GM21619 (cell line): ENCODE results near the gene RNASET2.

ENCODE experiments used
- ATAC-seq: cut with Tn5 transposase; IDR thresholded peaks from one replicate; pipeline ENCODE4 v1.9.1; 2021; ENCODE audit not compliant: unreplicated experiment

RNASET2 gene, protein sequence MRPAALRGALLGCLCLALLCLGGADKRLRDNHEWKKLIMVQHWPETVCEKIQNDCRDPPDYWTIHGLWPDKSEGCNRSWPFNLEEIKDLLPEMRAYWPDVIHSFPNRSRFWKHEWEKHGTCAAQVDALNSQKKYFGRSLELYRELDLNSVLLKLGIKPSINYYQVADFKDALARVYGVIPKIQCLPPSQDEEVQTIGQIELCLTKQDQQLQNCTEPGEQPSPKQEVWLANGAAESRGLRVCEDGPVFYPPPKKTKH

DNA sequence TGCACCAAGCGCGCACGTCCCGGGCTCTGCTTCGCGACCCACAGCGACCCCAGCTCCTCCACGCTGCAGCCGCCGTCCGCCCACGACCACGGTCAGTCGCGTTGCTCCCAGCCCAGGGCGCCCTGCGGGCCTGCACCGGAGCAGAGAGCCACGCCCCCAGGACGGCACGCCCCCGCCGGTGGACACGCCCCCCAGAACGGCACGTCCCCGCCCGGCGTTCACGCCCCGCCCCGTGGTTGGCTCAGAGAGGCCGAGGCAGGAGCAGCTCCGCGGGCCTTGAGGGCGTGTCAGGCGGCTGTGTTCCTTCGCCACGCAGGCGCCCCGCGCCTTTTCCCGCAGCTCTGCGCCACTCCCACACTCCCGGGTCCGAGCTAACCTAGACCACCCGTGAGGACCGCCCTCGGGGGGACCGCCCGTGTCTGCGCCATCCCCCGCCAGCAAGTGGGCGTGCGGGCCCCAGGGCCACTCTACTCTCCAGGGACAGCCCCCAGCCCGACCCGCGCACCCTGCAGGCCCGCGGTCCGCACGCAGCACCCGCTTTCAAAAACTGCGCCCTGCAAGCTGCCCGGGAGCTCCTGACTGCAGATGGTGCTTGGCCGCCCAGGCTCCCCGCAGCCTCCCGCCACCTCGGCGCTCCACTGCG lies at the start of gene RNASET2:
Gene RNASET2 (minus strand): TSS at position 107 of the 643 bp plus-strand sequence. CDS start 368 bp downstream, outside the sequence.
- ATAC-seq = peak; percentile 56

DNA sequence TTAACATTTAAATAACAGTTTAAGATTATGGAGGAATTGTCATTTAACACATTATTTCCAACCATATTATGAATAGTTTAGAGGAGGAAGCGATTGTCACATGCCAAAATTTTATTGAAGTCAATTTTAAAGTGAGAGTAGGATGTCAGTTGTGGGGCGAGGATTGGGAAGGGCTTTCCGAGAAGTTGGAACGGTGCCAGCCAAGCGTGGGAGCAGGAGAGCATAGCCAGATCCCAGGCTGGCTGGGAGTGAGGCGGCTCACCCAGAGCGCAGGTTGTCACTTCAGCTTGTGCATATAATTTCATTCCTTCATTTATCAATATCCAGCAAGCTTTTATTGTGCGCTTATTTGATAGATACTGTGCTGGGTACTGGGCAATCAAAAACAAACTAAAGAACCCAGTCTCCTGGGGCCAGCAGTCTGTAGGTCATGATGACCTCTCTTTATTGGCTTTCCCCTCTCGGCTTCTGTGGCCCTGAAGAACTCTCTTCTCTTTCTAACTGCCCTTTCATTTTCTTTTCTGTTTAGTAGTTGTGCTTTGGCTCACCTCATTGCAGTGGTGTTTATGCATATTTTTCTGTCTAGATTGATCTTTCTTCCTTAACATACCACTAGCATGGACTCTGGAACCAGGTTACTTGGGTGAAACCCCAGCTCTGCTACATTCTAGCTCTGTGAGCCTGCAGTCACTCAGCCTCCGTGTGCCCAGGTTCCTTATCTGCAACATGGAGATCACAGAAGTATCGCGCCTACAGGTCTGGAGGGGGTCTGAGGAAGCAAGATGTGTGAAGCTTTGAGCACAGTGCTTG lies 49.2 kb upstream of the RNASET2 start:
- no peak for ATAC-seq

DNA sequence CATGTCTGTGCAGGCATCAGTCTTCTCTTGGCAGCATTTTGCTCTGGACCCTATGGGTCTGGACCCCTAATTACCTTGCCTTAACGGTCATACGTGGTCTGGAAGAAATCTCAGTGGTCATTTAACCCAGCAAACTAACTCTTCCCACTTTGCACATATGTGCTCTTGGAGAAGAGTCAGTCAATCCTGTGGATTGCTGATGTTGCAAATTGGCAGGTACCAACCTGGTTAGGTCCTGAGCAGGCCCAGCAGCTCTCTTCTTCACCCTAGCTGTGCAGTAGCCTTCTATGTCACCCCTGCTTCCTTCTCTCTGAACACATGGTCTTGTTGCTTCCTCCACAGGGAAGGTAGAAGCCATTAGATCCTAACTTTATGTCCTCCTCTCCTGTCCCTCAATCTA lies 44.4 kb upstream of the RNASET2 start:
- no peak for ATAC-seq

DNA sequence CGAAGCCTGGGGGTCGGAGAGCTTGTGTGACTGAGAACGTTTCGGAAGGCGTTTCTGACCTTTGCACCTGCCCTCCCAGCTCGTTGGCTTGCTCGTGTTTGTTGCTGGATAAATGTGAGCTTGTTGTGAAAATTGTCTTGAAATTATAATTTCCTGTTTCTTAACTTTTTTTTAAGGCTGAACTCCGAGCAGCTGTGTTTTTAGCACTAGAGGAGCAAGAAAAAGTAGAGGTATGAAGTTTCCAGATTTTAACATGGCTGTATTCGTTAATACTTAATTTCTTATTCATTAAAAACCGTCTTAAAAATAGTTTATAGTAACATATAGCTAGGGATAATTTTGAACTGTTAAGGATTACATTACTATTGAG lies 43.5 kb upstream of the RNASET2 start:
- ATAC-seq = no peak

DNA sequence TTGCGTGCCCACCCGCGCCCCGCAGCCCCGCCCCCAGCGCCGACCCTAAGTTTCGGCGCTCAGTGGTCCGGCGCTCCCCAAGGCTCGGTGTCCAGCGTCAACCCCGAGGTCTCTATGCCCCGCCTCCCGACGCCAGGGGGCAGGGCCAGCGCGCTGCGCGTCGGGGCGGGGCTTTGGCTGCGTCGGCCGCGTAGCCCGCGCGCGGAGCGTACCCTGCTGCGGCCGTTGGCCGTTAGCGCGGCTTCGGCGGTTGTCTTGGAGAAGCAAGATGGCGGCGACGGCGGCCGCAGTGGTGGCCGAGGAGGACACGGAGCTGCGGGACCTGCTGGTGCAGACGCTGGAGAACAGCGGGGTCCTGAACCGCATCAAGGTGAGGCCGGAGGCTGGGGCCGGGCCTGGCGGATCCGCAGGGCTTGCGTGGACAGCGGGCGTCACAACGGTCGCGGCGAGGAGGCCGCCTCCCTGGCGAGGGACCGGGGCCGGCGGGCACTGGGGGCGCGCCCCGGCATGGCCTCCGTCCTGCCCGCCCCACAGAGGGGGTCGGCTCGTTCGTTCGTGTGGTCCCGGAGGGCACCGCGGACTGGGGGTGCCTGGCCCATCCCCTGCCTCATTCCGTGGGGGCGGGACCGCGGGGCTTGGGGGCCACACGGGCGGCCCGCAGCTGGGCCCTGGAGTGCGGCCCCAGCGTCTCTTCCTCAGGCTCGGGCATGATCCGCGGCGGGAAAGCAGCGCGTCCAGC lies 43.0 kb upstream of the RNASET2 start, which contains the start of gene CEP43:
Gene CEP43 (plus strand): TSS at position 253 of the 739 bp plus-strand sequence. CDS start 16 bp downstream, at position 269.
- ATAC-seq = peak; percentile 86

DNA sequence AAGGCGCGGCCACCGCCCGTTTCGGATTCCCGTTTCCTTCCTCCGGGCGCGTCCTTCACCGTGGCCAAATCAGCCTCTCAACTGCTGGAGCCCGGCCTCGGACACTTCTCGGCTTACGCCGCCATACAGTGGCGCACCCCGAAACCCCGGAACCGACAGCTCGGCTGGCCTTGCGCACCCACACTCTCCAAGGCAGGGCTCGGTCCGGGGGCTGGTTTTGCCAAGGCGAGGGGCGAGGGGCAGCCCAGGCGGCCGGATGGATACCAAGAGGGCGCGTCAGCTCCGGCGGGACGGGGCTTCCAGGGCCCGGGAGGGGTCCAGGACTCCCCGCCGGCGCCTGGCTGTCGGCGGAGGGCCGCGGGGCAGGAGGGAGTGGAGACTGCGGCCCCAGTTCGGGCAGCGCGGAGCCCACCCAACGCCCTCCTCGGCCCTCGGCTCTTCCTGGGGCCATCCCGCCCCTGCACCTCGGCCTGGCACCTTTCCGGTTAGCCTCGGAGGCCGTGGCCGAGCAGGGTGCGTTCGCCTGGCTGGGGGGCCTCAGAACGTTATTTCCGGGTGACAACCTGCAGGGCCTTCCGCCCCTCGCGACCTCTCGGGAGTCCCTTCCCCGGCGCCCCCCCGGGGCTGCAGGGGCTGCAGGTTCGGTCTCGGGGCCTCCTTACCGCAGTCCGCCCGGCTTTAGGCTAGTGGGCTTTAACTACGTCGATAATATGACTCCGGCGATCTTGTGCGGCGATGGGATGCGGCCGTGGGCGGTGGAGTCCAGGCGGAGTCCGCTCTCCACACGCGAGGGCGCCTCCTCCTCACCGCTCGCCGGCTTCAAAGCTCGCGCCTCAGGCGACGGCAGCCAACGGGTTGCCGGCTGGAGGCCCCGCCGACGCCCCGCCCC lies 42.1 kb upstream of the RNASET2 start:
- peak; percentile 9 for ATAC-seq

DNA sequence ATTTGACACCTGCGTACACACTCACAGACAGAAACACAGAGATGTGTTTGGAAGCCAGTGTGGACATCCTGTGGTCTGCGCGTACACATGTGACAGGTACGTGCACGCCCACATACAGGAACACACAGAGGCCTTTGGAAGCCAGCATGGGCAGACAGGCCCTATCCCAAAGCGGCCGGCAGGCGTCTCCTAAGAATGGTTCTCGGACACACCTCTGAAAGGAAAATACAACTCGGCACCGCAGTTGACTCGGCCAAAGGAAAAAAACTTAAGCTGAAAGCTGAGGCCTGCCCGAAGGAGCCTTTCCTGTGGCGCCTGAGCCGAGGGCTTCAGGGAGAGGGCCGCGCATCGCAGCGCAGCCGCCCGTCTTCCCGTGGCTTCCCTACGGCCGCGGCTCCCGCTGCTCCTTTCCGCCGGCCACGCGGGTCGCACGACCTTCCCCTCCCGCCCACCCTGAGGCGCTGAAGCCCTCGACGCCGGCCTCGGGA lies 41.5 kb upstream of the RNASET2 start:
- peak; percentile 35 for ATAC-seq

DNA sequence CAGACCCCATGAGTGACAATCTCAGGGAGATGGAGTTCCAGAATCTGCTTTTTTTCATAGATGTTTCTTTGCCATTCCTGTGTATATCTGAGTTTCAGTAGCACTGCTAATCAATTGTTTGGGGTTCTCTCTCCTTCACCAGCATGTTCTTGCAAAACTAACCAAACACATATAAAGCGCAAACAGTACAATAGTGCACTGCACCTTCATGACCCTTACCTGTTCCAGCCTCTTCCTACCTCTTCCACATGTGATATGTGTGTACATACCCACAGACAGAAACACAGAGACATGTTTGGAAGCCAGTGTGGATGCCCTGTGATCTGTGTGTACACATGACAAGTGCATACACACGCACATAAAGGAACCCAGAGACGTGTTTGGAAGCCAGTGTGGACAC lies 41.0 kb upstream of the RNASET2 start:
- no peak for ATAC-seq

DNA sequence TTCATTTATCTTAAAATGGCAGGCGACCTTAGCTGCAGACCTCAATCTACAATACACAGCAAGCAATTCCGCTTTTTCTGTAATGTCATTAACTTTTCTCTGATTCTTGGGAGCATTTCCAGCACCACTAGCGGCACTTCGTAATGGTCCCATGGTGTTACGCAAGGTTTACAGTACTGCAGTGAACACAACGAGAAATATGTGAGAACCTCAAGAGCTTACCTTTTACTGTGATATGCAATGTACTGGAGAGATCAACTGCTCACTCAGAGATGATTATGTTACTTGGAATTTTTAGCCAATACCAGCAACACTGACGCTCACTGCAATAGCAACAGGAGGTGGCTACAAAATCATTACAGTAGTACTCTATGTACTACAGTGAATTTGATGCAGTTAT lies 40.1 kb upstream of the RNASET2 start:
- ATAC-seq = no peak

DNA sequence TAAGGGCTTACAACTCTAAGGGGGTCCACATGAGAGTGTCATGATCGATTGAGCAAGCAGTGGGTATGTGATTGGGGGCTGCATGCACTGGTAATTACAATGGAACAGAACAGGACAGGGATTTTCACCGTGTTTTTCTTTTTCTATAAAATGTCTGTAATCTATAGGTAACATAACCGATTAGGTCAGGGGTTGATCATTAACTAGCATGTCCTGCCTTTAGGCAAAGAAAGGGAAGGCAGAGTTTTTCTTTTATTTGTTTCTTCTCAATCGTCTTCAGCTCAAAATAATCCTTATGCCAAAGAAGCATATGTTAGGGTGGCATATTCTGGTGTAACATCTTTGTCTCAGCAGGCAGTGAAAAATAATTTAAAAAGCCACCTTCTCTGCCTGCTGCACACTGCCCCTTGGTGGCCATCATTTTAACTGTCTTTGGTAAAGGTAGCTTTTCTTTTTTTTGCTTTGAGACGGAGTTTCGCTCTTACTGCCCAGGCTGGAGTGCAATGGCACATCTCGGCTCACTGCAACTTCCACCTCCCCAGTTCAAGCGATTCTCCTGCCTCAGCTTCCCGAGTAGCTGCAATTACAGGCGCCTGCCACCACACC lies 33.2 kb upstream of the RNASET2 start:
- ATAC-seq = peak; percentile 83

DNA sequence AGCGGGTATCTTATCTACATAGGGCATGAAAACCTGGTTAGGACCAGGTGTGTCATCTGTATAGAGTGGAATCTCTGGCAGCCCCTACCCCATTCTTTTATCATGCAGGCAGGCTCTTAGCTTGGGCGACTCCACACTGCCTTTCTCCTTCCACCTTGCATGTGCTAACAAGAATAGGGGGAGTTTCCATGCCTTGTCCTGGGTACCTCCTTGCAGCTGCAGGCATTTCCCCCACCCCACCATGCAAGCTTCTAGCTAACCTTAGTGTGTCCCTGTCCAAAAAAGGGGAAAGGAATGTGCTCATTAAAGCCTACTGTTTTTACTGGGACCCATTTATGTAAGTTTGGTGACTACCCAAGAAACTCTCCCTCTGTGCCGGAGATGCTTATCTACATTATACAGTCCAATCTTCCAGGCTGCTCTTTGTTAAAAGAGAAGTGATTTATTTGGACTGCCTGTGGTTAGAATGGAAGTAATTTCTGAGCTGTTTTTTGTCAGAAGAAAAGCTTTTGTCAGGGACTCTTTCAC lies 32.4 kb upstream of the RNASET2 start:
- ATAC-seq = no peak

DNA sequence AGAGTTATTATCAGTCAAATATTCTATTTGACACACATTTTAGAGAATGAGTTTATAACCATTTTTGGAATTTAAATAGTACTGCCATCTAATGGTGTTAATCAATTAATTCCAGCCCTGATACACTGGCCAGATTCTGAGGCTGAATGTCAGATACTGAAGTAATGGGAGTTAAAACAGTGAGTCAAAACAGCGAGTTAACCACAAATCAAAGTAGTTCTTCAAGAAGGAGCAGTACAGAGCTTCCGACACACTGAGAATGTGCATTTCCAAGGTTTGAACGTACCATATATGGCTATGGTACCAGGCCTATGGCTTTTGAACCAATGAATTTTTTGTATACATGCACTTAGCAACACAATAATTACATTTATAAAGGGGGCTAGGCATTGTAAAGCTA lies 31.6 kb upstream of the RNASET2 start:
- no peak for ATAC-seq

DNA sequence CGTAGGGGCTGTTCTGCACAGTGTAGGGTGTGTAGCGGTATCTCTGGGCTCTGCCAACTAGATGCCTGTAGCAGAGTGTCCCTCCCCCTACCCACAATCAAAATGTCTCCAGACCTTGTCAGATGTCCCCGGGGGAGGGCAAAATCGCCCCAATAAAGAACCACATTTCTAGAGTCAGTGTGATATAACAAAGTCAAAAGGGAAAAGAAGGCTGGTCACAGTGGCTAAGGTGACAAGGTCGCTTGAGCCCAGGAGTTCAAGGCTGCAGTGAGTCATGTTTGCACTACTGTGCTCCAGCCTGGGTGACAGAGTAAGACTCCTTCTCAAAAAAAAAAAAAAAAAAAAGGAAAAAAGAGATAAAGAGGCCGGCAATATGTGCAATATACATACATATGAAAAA lies 31.1 kb upstream of the RNASET2 start:
- no peak for ATAC-seq

DNA sequence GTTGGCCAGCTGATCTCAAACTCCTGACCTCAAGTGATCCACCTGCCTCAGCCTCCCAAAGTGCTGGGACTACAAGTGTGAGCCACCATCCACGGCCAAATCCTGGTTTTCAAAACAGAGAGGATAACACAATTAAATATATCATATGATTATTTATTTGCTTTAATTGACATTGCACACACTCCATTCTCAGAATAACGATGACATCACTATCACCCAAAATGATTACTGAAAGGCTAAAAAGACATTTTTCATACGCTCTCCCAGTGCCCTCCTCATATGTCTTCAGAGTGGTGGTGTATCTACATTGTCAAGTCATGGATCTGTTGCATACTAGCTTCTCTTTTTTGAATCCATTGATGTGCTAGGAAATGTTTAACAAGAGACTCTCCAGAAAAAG lies 24.4 kb upstream of the RNASET2 start:
- ATAC-seq = no peak

DNA sequence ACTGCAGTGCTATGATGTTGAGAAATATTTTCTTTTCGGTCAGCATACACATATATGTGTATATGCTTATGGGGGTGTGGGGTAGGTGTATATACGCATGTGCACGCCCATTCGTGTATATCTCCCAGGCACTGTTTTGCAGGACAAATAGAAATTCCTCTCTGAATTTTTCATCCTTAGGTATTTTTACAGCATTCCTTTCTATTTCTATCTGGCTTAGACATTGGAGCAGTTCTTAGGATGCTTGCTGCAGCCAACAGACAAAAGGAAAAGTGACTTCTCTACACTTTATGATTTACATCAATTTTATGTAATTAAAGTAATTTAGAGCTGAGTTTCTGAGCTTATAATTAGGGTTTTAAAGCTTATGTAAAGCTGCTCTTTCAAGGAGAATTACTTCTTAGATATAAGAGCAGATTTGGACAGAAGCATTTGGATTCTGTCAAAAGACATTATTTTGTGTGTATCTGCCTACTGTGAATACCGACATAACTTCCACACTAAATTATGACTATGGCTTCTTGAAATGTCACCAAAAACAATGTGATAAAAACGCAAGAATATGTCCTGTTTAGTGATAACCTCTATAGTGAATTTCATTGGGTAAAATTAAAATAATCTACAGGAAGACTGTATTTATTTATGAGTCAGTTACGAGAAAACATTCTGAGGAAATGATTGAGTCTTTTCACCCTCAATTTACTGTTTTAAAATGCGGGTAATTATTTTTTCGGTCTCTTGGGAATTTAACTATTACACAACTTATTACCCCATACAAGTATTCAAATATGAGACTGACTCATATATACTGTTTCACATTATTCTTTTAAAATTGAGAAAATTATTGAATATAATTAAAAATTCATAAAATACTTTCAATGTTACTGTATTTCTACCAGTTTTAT lies 21.5 kb upstream of the RNASET2 start:
- ATAC-seq = no peak

DNA sequence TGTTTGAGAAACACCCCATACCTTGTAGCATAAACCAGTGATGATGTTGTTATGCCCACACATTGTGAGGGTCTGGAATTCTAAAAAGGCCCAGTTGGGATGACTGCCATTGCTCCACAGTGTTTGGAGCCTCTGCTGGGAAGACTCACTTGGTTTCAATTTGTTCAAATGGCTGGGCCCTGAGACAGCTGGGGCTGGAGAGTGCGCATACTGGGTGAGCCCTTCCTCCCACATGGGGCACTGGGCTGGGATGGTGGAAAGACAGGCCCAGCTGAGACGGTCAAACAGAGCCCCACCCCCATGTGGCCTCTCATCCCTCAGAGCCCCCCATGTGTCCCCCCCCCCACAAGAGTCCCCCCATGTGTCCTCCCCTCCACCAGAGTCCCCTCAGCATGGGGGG lies 20.3 kb upstream of the RNASET2 start:
- ATAC-seq = no peak

DNA sequence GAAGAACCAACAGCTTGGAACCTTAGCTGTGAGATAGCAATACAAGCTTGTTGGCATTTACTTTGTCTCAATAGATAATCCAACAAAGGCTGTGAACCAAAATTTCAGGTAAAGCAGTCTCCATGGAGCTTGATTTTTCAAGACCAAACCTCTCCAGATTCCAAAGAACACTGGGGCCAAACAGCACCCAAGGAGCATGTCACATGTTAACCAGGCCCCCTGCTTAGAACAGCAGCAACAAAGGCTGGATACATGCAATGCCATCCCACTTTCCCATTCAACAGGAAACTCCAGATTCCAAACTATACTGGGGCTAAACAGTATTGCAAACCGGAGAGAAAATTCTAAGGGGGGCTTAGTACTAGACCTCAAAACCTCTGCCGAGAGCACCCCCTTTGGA lies 15.8 kb upstream of the RNASET2 start:
- ATAC-seq = no peak

DNA sequence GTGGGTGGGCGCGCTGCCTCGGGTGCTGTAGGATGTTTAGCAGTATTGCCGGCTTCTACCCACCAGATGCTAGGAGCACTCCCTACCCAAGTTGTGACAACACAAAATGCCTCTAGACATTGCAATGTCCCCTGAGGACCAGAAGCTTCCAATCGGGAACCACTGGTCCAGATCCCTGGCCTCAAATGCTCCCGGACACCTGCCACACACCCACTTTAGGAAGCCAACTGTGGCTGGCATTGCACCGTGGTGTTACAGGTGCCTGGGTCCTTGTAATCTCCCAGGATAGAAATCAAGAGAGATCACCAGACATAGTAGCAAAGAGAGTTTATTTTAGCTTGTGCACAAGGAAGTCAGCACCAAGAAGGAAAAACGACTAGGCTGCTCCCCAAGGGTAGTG lies 14.9 kb upstream of the RNASET2 start:
- no peak for ATAC-seq
